NCI-H82 treated with DMSO at 0.1 percent for 48 hours (cell line): ENCODE measurements around the gene TMEM63A.
"Not testable (repeated sequence)": the region's sequence is repeated elsewhere in the genome, so short reads cannot be mapped to it uniquely, and the experiment has no call there.

Experiments
- DNase-seq: peaks from one replicate; lab custom pipeline; 2025; ENCODE audit not compliant: unreplicated experiment; lab: John Stamatoyannopoulos, UW

The TMEM63A gene

GRCh38 chr1:225909477-225909876, 27.3 kb upstream of the TMEM63A start:
- DNase-seq = no peak

GRCh38 chr1:225908773-225909172, 26.6 kb upstream of the TMEM63A start:
- DNase-seq = no peak

GRCh38 chr1:225908013-225908640, 25.9 kb upstream of the TMEM63A start:
- no peak for DNase-seq

- DNase-seq = no peak
Observed at GRCh38 chr1:225907341-225907740, 25.2 kb upstream of the TMEM63A start.

GRCh38 chr1:225906467-225906866, 24.3 kb upstream of the TMEM63A start:
- no peak for DNase-seq

GRCh38 chr1:225903623-225904022, 21.4 kb upstream of the TMEM63A start:
- DNase-seq = no peak

- no peak for DNase-seq
Observed at GRCh38 chr1:225899044-225899925, 17.1 kb upstream of the TMEM63A start.

- no peak for DNase-seq
Observed at GRCh38 chr1:225897595-225898514, 15.7 kb upstream of the TMEM63A start.

GRCh38 chr1:225896937-225897549, 14.9 kb upstream of the TMEM63A start:
- no peak for DNase-seq

GRCh38 chr1:225896494-225896893, 14.3 kb upstream of the TMEM63A start:
- DNase-seq = no peak

- no peak for DNase-seq
Observed at GRCh38 chr1:225892307-225892706, 10.1 kb upstream of the TMEM63A start.

GRCh38 chr1:225891229-225891972, 9.2 kb upstream of the TMEM63A start:
- DNase-seq = no peak

- no peak for DNase-seq
Observed at GRCh38 chr1:225890346-225891228, 8.4 kb upstream of the TMEM63A start.

- DNase-seq = no peak
Observed at GRCh38 chr1:225889743-225890142, 7.6 kb upstream of the TMEM63A start.

- DNase-seq = no peak
Observed at GRCh38 chr1:225888898-225889601, 6.9 kb upstream of the TMEM63A start, which contains the start of gene LEFTY1. Gene LEFTY1, minus strand, starts transcription at chr1:225889146. Its CDS starts 80 bp downstream, at chr1:225889066.

GRCh38 chr1:225888289-225888897, 6.2 kb upstream of the TMEM63A start:
- DNase-seq = no peak

GRCh38 chr1:225887554-225888288, 5.5 kb upstream of the TMEM63A start:
- not testable (repeated sequence) for DNase-seq

GRCh38 chr1:225887030-225887314, 4.8 kb upstream of the TMEM63A start:
- no peak for DNase-seq
